ENCODE results near the gene PKP2.

PKP2 gene

GRCh38 chr12:32755654-32756475, 140.7 kb downstream of the PKP2 start, which contains the start of gene YARS2:
TSS of gene YARS2 (minus strand) at chr12:32755897. CDS start at chr12:32755874, 23 bp downstream.
- DNase-seq (ENCODE audit: low read depth in 2 of 2) = peak; percentile 65 to 88

- peak; percentile 29 to 44 for DNase-seq (ENCODE audit: low read depth in 2 of 2)
These were observed 141.4 kb downstream of the PKP2 start for GRCh38 chr12:32755051-32755653.

- DNase-seq (ENCODE audit: low read depth in 2 of 2) = no peak
These were observed 142.5 kb downstream of the PKP2 start for GRCh38 chr12:32754111-32754510.

DNA sequence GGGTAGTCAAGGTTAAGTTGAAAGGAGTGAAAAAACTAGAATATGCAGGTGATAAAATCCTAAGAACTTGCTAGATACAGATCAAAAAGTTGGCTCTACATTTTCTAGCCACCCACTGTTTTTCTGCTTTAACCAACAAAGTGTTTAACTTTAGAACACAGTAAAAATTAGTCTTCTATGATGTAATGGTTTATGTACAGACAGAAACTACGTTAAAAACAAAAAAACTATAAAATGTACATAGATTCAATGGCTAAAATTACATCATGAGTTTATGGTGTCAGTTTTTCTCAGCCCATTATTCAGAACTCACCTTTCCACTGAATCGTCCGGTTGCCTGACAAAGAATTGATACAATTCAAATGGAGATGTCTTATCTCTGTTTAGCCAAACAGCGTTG, 143.0 kb downstream of the PKP2 start:
- no peak for DNase-seq (ENCODE audit: low read depth in 2 of 2)

GRCh38 chr12:32743264-32743663, 153.3 kb downstream of the PKP2 start:
- DNase-seq (ENCODE audit: low read depth in 2 of 2) = no peak

GRCh38 chr12:32742133-32742532, 154.4 kb downstream of the PKP2 start:
- DNase-seq (ENCODE audit: low read depth in 2 of 2) = no peak
